Kidney (tissue), 14 donors: ENCODE results near the gene SNX5. TPM values are rescaled to one million over a fixed set of nuclear protein-coding genes. Genes with fewer than 3 reads are reported as not detected.

Experiments
- DNase-seq, 5 donors: peaks; one replicate each; pipeline ENCODE4 v3.0.0-alpha.2; 2013 to 2020
- FAIRE-seq: peaks from 2 replicates; lab custom pipeline; 2012; peaks lifted over from hg19 to GRCh38; lab: Jason Lieb, UNC
- H3K27ac ChIP-seq, 2 donors: one replicate each; pipeline ENCODE4 v1.7.0; 2013; ENCODE audit warnings: low read depth in 2 of 2, low read length in 2 of 2, inconsistent platforms in 1 of 2
- H3K27me3 ChIP-seq: one replicate; pipeline ENCODE4 v1.7.1; 2013; ENCODE audit warnings: low read length, inconsistent platforms; ENCODE audit not compliant: control insufficient read depth, insufficient read depth
- H3K36me3 ChIP-seq, 3 donors: one replicate each; pipeline versions ENCODE4 v1.7.0 to v1.7.1; 2013; ENCODE audit warnings: low read length in 3 of 3, control low read depth in 1 of 3, inconsistent platforms in 1 of 3; ENCODE audit not compliant: insufficient read depth in 3 of 3, control insufficient read depth in 2 of 3
- H3K4me1 ChIP-seq, 3 donors: one replicate each; pipeline versions ENCODE4 v1.7.0 to v1.7.1; 2013; ENCODE audit warnings: low read length in 3 of 3, inconsistent platforms in 1 of 3, low read depth in 1 of 3; ENCODE audit not compliant: control insufficient read depth in 2 of 3, insufficient read depth in 2 of 3
- H3K4me3 ChIP-seq, 3 donors: one replicate each; pipeline versions ENCODE4 v1.7.0 to v1.8.1; 2013; ENCODE audit warnings: low read length in 3 of 3, control low read depth in 1 of 3, inconsistent platforms in 1 of 3
- H3K9ac ChIP-seq, 3 donors: one replicate each; pipeline versions ENCODE4 v1.7.0 to v1.7.1; 2013; ENCODE audit warnings: low read length in 3 of 3, control low read depth in 1 of 3, inconsistent platforms in 1 of 3
- H3K9me3 ChIP-seq, 3 donors: one replicate each; pipeline versions ENCODE4 v1.7.0 to v1.7.1; 2013; ENCODE audit warnings: low read length in 3 of 3, control low read depth in 1 of 3, inconsistent platforms in 1 of 3; ENCODE audit not compliant: control insufficient read depth in 2 of 3, insufficient read depth in 1 of 3
- intact Hi-C: fragments of 100-400 bp; cut with DNase I; formaldehyde crosslinking; loops from one replicate; pipeline ENCODE4 v1.11.1; 2022
- polyA plus RNA-seq: library from polyadenylated mRNA; stranded (reverse); fragments of 350-450 nt; fragmentation: Illumina TruSeq; extraction: RNeasy Lipid Tissue Mini Kit (QIAGEN cat#74804); gene quantifications from one replicate; pipeline ENCODE4 v1.2.3, GENCODE V29; 2014; ENCODE audit warnings: low read depth, low replicate concordance; ENCODE audit not compliant: insufficient read depth
- total RNA-seq: library from RNA; stranded (reverse); fragmentation: NEBNext Ultra II Directional; extraction: Animal tissue kit (Norgen Biotek cat#: 25700); gene quantifications from one replicate; pipeline ENCODE4 v1.2.1, GENCODE V29; 2021
- TF ChIP-seq, protein P1 (sequence below): IDR thresholded peaks from 3 replicates; pipeline ENCODE4 v1.5.1; 2012; ENCODE audit warnings: mild to moderate bottlenecking, moderate library complexity, borderline replicate concordance; ENCODE audit not compliant: insufficient read depth; ENCODE audit errors: extremely low read depth
- donor health status: control.
- donor health status: control.
- donor health status: control.
- donor health status: control.
- donor health status: control.
- donor health status: DM: yes; HTN: yes; CAD: no.
- donor health status: Normal renal cell carcinoma (clear cell type).

Gene SNX5
- total and polyA plus RNA-seq, 2 donors from 2014 or later = 94.9 to 133 TPM

DNA sequence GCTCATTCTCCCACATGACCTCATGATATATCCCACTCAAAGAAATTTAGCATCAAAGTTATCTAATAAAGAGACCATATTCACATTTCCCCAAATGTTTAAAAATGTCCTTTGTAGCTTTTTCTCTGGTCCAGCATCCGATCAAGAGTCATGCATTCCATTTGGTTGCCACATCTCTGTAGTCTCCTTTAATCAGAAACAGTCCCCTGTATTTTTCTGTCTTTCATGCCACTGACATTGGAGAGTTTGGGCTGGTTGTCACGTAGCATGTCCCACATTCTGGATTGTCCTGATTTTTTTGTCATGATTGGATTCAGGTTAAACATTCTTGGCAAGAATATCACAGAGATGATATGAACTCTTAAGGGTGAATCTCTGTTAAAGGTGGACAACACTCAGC is 55.7 kb downstream of the SNX5 start:
- no peak overlapping the region for H3K4me3 ChIP-seq
- H3K27ac ChIP-seq = no peak overlapping the region
- no peaks in the 10 kb centered on the region for H3K27me3 ChIP-seq
- TF ChIP-seq, protein P1, sequence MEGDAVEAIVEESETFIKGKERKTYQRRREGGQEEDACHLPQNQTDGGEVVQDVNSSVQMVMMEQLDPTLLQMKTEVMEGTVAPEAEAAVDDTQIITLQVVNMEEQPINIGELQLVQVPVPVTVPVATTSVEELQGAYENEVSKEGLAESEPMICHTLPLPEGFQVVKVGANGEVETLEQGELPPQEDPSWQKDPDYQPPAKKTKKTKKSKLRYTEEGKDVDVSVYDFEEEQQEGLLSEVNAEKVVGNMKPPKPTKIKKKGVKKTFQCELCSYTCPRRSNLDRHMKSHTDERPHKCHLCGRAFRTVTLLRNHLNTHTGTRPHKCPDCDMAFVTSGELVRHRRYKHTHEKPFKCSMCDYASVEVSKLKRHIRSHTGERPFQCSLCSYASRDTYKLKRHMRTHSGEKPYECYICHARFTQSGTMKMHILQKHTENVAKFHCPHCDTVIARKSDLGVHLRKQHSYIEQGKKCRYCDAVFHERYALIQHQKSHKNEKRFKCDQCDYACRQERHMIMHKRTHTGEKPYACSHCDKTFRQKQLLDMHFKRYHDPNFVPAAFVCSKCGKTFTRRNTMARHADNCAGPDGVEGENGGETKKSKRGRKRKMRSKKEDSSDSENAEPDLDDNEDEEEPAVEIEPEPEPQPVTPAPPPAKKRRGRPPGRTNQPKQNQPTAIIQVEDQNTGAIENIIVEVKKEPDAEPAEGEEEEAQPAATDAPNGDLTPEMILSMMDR = no peak
- no peak overlapping the region for H3K9ac ChIP-seq
- DNase-seq = no peak
- H3K9me3 ChIP-seq = no peaks in the 10 kb centered on the region
- intact Hi-C loops = no loop called here
- FAIRE-seq = no peak
- no peaks in the 10 kb centered on the region for H3K36me3 ChIP-seq
- peaks cover 2 to 11% (median 3%) of the 10 kb centered on the region in 3 donors for H3K4me1 ChIP-seq

- Histone ChIP-seq H3K27ac (no peak overlapping the region), H3K27me3 (no peaks in the 10 kb centered on the region), H3K4me1 (peaks cover 2 to 11% (median 3%) of the 10 kb centered on the region in 3 donors), H3K36me3 (no peaks in the 10 kb centered on the region), H3K9ac (no peak overlapping the region), H3K4me3 (no peak overlapping the region), H3K9me3 (no peaks in the 10 kb centered on the region)
- TF ChIP-seq, protein P1 = no peak
- FAIRE-seq (no peak), DNase-seq (no peak)
- intact Hi-C loops = no loop called here
Measured at GRCh38 chr20:17911927-17912326, 56.7 kb downstream of the SNX5 start.

DNA sequence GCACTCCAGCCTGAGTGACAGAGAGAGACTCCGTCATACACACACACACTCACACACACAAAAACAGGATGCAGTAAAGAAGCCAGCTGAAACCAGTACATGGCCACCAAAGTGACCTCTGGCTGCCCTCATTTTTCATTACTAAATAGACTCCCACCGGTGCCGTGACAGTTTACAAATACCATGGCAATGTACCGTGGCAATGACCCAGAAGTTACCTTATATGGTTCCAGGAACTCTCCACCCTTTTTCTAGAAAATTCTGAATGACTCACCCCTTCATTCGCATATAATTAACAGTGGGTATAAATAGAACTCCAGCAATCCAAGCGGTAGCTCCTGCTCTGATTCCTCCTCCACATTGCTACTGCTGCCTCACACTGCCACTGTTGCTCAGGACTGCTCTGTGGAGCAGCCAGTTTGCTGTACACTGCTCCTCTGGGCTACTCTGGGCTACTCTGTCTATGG is 57.7 kb downstream of the SNX5 start:
- FAIRE-seq = no peak

More for the DNA sequence above, 57.7 kb downstream of the SNX5 start:
- Histone ChIP-seq H3K9me3 (no peaks in the 10 kb centered on the region), H3K9ac (no peak overlapping the region), H3K4me1 (peaks cover 2 to 11% (median 3%) of the 10 kb centered on the region in 3 donors), H3K36me3 (no peaks in the 10 kb centered on the region), H3K27ac (peak overlapping the region in 1 of 2 donors; percentile 60), H3K27me3 (no peaks in the 10 kb centered on the region), H3K4me3 (no peak overlapping the region)
- intact Hi-C loops = no loop called here
- peak in 3 of 5 donors; percentile 68 to 85 (median 83) for DNase-seq
- TF ChIP-seq, protein P1 = no peak
